Esophagus (tissue), 2 donors: ENCODE data around the gene HGS. TPM values are rescaled to one million over a fixed set of nuclear protein-coding genes. Genes with fewer than 3 reads are reported as not detected.
"Not testable (repeated sequence)": the region's sequence is repeated elsewhere in the genome, so short reads cannot be mapped to it uniquely, and the experiment has no call there.

Source experiments
- H3K27ac ChIP-seq, 2 donors: one replicate each; pipeline ENCODE4 v1.5.1; 2013; ENCODE audit warnings: low read depth in 2 of 2, mild to moderate bottlenecking in 2 of 2, inconsistent platforms in 1 of 2, low read length in 1 of 2, moderate library complexity in 1 of 2
- H3K27me3 ChIP-seq, 2 donors: one replicate each; pipeline ENCODE4 v1.6.1; 2013; ENCODE audit warnings: low read length in 2 of 2, control low read depth in 1 of 2, mild to moderate bottlenecking in 1 of 2; ENCODE audit not compliant: insufficient read depth in 2 of 2, control insufficient read depth in 1 of 2
- H3K36me3 ChIP-seq, 2 donors: one replicate each; pipeline ENCODE4 v1.6.1; 2013; ENCODE audit warnings: low read length in 1 of 2; ENCODE audit not compliant: control insufficient read depth in 2 of 2, insufficient read depth in 2 of 2
- H3K4me1 ChIP-seq, 2 donors: one replicate each; pipeline ENCODE4 v1.6.1; 2013; ENCODE audit warnings: low read length in 1 of 2; ENCODE audit not compliant: control insufficient read depth in 2 of 2, insufficient read depth in 2 of 2
- H3K4me3 ChIP-seq, 2 donors: one replicate each; pipeline ENCODE4 v1.5.1; 2013; ENCODE audit warnings: low read length in 2 of 2, mild to moderate bottlenecking in 2 of 2, low read depth in 1 of 2, moderate library complexity in 1 of 2
- H3K9me3 ChIP-seq, 2 donors: one replicate each; pipeline ENCODE4 v1.6.1; 2013; ENCODE audit warnings: mild to moderate bottlenecking in 2 of 2, low read depth in 1 of 2, low read length in 1 of 2, moderate library complexity in 1 of 2; ENCODE audit not compliant: control insufficient read depth in 2 of 2, insufficient read depth in 1 of 2
- WGBS, 2 donors: extraction: QIAGEN DNeasy Blood & Tissue Kit; methylation state at CpG; one replicate each; pipeline ENCODE4 v1.1.7; 2013; 5-methylcytosine and 5-hydroxymethylcytosine counted together
- polyA plus RNA-seq, 2 donors: library from polyadenylated mRNA; stranded (reverse); fragments of 200-250 nt; gene quantifications; one replicate each; pipeline ENCODE4 v1.2.3, GENCODE V29; 2013
- donor health status: healthy with polysubstance abuse.
- donor health status: Bipolar disorder and iron deficiency.

Gene HGS
- polyA plus RNA-seq, 2 donors = 83.6 to 131 TPM

GRCh38 chr17:81738801-81739393 lies 55.1 kb downstream of the HGS start:
- 87 to 88% methylated on average over 27 of the region's 27 CpGs for WGBS, 2 donors
- no peaks in the 10 kb centered on the region for H3K9me3 ChIP-seq
- no peaks in the 10 kb centered on the region for H3K36me3 ChIP-seq
- no peaks in the 10 kb centered on the region for H3K27me3 ChIP-seq
- H3K27ac ChIP-seq = no peak overlapping the region
- H3K4me1 ChIP-seq = peaks cover 0 to 15% of the 10 kb centered on the region in 2 donors
- H3K4me3 ChIP-seq = no peak overlapping the region

- H3K27me3 ChIP-seq, H3K4me3 ChIP-seq, H3K27ac ChIP-seq, H3K36me3 ChIP-seq, H3K9me3 ChIP-seq, H3K4me1 ChIP-seq: not testable (repeated sequence)
- 81 to 88% methylated on average over 8 of the region's 8 CpGs for WGBS, 2 donors
These were observed 55.8 kb downstream of the HGS start for GRCh38 chr17:81739593-81739992.

- no peak overlapping the region for H3K4me3 ChIP-seq
- H3K27ac ChIP-seq = no peak overlapping the region
- H3K27me3 ChIP-seq = no peaks in the 10 kb centered on the region
- no peaks in the 10 kb centered on the region for H3K9me3 ChIP-seq
- 52 to 54% methylated on average over 28 of the region's 28 CpGs for WGBS, 2 donors
- H3K36me3 ChIP-seq = no peaks in the 10 kb centered on the region
- H3K4me1 ChIP-seq = peaks cover 0 to 3% of the 10 kb centered on the region in 2 donors
These were observed 56.7 kb downstream of the HGS start for GRCh38 chr17:81740395-81740961.

DNA sequence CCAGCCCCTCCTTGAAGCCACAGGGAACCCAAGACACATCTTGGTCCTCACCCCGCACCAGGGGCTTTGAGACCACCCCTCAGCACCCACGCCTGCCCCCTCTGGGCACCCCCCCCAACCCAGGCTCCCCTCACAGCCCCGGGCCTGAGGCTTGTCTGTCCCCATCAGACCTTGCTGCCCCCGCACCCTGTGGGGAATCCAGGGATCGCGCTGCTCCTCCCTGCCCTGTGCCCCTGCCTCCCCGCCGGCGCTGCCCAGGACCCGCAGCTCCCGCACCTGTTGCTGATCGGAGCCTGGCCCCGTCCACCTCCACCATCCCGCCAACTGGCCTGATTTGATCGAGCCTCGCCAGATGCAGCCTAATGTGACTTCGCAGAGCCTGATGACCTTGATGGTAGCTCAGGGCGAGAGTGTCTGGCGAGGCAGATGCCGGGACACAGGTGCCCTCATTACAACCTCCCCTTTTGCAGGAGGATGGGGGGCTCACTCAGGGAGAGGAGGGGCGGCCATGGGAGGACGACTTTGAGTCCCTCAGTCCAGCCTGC lies 57.3 kb downstream of the HGS start:
- no peak overlapping the region for H3K4me3 ChIP-seq
- H3K36me3 ChIP-seq = no peaks in the 10 kb centered on the region
- H3K27me3 ChIP-seq = no peaks in the 10 kb centered on the region
- no peak overlapping the region for H3K27ac ChIP-seq
- WGBS, 2 donors = 46 to 62% methylated on average over 21 to 22 of the region's 22 CpGs
- no peaks in the 10 kb centered on the region for H3K9me3 ChIP-seq
- peaks cover 0 to under 1% of the 10 kb centered on the region in 2 donors for H3K4me1 ChIP-seq

DNA sequence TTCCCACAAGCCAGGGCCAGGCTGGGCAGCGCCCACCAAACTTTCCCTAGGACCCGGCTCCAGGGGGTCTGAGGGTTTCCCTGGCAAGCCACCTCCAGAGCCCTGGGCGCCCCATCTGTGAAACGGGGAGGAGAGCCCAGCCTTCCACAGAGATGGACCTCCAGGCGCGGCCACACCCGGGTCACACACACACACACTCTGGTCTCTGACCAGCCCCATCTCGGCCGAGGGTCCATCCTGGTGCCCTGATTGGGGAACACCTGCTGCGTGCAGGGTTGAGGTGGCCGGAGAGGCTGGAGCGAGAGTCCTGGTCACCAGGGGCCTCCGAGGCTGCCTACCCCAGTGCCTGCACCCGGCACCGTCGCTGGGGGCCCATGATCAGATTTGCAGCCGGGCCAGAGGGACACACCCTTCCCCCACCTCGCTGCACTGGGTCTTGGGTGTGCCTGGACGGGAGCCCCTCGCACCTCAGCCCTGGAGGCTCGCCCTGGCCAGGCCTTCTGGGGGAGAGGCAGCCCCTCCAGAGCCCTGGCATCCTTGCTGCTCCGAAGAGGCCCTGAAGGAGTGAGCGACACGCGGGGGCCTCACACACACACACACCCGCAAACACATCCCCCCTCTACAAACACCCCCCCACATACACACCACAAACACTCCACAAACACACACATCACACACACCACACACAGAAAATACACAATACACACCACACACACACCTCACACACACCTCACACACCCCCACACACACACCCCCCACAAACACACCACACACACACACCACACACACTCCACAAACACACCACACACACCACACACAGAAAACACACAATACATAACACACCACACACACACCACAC lies 58.0 kb downstream of the HGS start:
- no peak overlapping the region for H3K27ac ChIP-seq
- H3K36me3 ChIP-seq = no peaks in the 10 kb centered on the region
- H3K4me3 ChIP-seq = no peak overlapping the region
- no peaks in the 10 kb centered on the region for H3K9me3 ChIP-seq
- no peaks in the 10 kb centered on the region for H3K27me3 ChIP-seq
- WGBS, 2 donors = 52 to 56% methylated on average over 26 of the region's 26 CpGs
- no peaks in the 10 kb centered on the region for H3K4me1 ChIP-seq

Other genes with a start within 250 kb of the HGS start
- 1,000 to 10,000 TPM; 1,763 to 5,708 TPM for gene ACTG1, start 171.2 kb upstream of the HGS start, polyA plus RNA-seq
- 1 to 10 TPM in 1 of 2 donors, under 1 TPM in 1; 0.54 to 2.0 TPM for gene FSCN2, start 155.6 kb upstream of the HGS start, polyA plus RNA-seq
- gene FAAP100, start 131.7 kb upstream of the HGS start, polyA plus RNA-seq = 10 to 100 TPM; 17.3 to 27.1 TPM
- gene NPLOC4, start 46.9 kb upstream of the HGS start, polyA plus RNA-seq = 10 to 100 TPM; 30.6 to 38.8 TPM
- gene TSPAN10, start 46.8 kb upstream of the HGS start, polyA plus RNA-seq = 1 to 10 TPM in 1 of 2 donors, under 1 TPM in 1; 0.56 to 1.7 TPM
- under 1 TPM; 0.12 to 0.33 TPM for gene PDE6G, start 27.5 kb upstream of the HGS start, polyA plus RNA-seq
- gene OXLD1, start 17.4 kb upstream of the HGS start, polyA plus RNA-seq = 10 to 100 TPM; 38.1 to 46.1 TPM
- 10 to 100 TPM; 22.2 to 33.0 TPM for gene CCDC137, start 17.3 kb upstream of the HGS start, polyA plus RNA-seq
- 10 to 100 TPM; 36.2 to 53.9 TPM for gene ARL16, start 214 bp upstream of the HGS start, polyA plus RNA-seq
- 100 to 1,000 TPM; 136 to 173 TPM for gene MRPL12, start 19.4 kb downstream of the HGS start, polyA plus RNA-seq
- gene SLC25A10, start 28.3 kb downstream of the HGS start, polyA plus RNA-seq = 10 to 100 TPM; 40.5 to 42.4 TPM
- gene GCGR, start 120.1 kb downstream of the HGS start, polyA plus RNA-seq = under 1 TPM; 0.11 to 0.14 TPM
- 10 to 100 TPM; 24.7 to 32.3 TPM for gene MCRIP1, start 149.3 kb downstream of the HGS start, polyA plus RNA-seq
- gene PPP1R27, start 151.0 kb downstream of the HGS start, polyA plus RNA-seq = under 1 TPM; 0.25 to 0.98 TPM
- 100 to 1,000 TPM; 582 to 595 TPM for gene P4HB, start 176.5 kb downstream of the HGS start, polyA plus RNA-seq
- 100 to 1,000 TPM; 201 to 209 TPM for gene ARHGDIA, start 187.3 kb downstream of the HGS start, polyA plus RNA-seq
- 10 to 100 TPM; 16.3 to 61.0 TPM for gene ALYREF, start 207.6 kb downstream of the HGS start, polyA plus RNA-seq
- 100 to 1,000 TPM; 127 to 187 TPM for gene ANAPC11, start 207.7 kb downstream of the HGS start, polyA plus RNA-seq
- gene NPB, start 218.2 kb downstream of the HGS start, polyA plus RNA-seq = under 1 TPM; 0.33 to 0.49 TPM
- gene PCYT2, start 227.4 kb downstream of the HGS start, polyA plus RNA-seq = 10 to 100 TPM; 23.1 to 46.5 TPM
- gene SIRT7, start 234.2 kb downstream of the HGS start, polyA plus RNA-seq = 10 to 100 TPM; 64.9 to 84.0 TPM
- 10 to 100 TPM; 10.3 to 11.9 TPM for gene MAFG, start 243.7 kb downstream of the HGS start, polyA plus RNA-seq